Activated naive CD4-positive, alpha-beta T cell treated with anti-CD3 and anti-CD28 coated beads for 36 hours (primary cell): ENCODE data around the gene CHST15. TPM values are rescaled to one million over a fixed set of nuclear protein-coding genes. Genes with fewer than 3 reads are reported as not detected.
A peak's percentile ranks its signal among the peaks of the same experiment; 100 is the strongest.

Experiments
- CTCF ChIA-PET: fragments of 350-600 bp; sonication (Branson Sonifier 250); formaldehyde crosslinking; loops from one replicate; lab custom pipeline; 2021; ENCODE audit warnings: antibody characterized with exemption; lab: Charles Lee
- DNase-seq: peaks from one replicate; pipeline ENCODE4 v3.0.0-alpha.2; 2020
- H3K27ac Mint-ChIP-seq: one replicate; pipeline ENCODE4 v1.8.0; 2021; ENCODE audit warnings: mild to moderate bottlenecking, mixed read lengths
- H3K27me3 Mint-ChIP-seq: one replicate; pipeline ENCODE4 v1.8.0; 2021; ENCODE audit warnings: low read depth, mixed read lengths
- H3K36me3 Mint-ChIP-seq: one replicate; pipeline ENCODE4 v1.8.0; 2021; ENCODE audit warnings: low read depth, mixed read lengths
- H3K4me1 Mint-ChIP-seq: one replicate; pipeline ENCODE4 v1.8.0; 2021; ENCODE audit warnings: low read depth, mixed read lengths
- H3K4me3 Mint-ChIP-seq: one replicate; pipeline ENCODE4 v1.8.0; 2021; ENCODE audit warnings: mild to moderate bottlenecking, moderate library complexity, mixed read lengths
- H3K9me3 Mint-ChIP-seq: one replicate; pipeline ENCODE4 v1.8.0; 2021; ENCODE audit warnings: mixed read lengths
- intact Hi-C: fragments of 100-400 bp; cut with micrococcal nuclease; formaldehyde crosslinking; loops from one replicate; pipeline ENCODE4 v1.15.1; 2023
- total RNA-seq, 2 experiments: library from RNA; stranded (reverse); gene quantifications; one replicate each; pipeline ENCODE4 v1.2.3, GENCODE V29; 2021

The CHST15 gene
- total RNA-seq, 2 experiments from 2014 or later, result 0.47 to 0.50 TPM

DNA sequence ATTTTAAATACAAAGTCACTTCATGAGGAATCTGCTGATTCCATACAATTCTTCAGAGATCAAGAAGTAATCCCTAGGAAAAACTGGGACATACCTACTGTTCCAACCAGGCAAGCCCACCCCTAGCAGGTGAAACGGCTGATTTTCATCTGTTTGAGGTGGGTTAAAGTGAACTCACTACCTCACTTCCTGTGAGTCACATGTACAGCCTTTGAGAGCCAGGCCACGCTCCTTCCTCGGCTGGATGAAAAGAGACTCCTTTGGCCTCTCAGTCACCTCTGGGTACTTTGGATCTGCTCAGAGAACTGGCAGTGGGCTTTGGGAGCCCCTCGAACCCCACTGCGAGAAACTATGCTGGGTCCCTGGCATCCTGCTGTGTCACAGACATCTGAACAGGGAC is 68.2 kb downstream of the CHST15 start:
- H3K27me3 Mint-ChIP-seq, result no peaks in the 10 kb centered on the region
- H3K4me3 Mint-ChIP-seq, result no peak overlapping the region
- H3K27ac Mint-ChIP-seq, result no peak overlapping the region
- H3K4me1 Mint-ChIP-seq, result no peaks in the 10 kb centered on the region
- intact Hi-C loops, result no loop called here
- no peaks in the 10 kb centered on the region for H3K36me3 Mint-ChIP-seq
- H3K9me3 Mint-ChIP-seq, result no peaks in the 10 kb centered on the region
- DNase-seq, result peak; percentile 38
- CTCF ChIA-PET, result interaction anchor here (1.3 kb wide), 1 partner anchor 364 kb away, joined by 3 read pairs; no protein-coding TSS in a partner anchor

DNA sequence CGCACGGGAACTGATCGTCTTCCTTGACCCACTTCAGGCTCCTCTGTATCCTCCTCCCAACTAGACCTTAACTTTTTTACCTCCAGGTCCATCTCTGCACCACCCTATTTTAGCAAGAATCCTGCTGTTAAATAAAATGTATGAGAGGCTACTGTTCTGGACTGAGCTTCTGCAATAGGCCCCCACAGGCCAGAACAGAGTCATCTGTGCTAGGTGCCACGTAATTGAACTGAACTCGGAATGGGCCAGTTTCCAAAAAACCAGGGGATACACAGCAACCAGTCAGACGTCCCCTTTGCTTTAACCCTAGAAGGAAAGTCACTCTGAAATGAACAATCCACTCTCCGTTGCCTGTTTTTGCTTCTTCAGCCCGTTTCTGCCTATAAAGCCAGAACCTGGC is 71.3 kb downstream of the CHST15 start:
- Mint-ChIP-seq H3K4me1 (no peaks in the 10 kb centered on the region), H3K36me3 (no peaks in the 10 kb centered on the region), H3K27ac (no peak overlapping the region), H3K9me3 (no peaks in the 10 kb centered on the region), H3K4me3 (no peak overlapping the region), H3K27me3 (no peaks in the 10 kb centered on the region)
- CTCF ChIA-PET, result no interaction called here
- intact Hi-C loops, result no loop called here
- no peak for DNase-seq

DNA sequence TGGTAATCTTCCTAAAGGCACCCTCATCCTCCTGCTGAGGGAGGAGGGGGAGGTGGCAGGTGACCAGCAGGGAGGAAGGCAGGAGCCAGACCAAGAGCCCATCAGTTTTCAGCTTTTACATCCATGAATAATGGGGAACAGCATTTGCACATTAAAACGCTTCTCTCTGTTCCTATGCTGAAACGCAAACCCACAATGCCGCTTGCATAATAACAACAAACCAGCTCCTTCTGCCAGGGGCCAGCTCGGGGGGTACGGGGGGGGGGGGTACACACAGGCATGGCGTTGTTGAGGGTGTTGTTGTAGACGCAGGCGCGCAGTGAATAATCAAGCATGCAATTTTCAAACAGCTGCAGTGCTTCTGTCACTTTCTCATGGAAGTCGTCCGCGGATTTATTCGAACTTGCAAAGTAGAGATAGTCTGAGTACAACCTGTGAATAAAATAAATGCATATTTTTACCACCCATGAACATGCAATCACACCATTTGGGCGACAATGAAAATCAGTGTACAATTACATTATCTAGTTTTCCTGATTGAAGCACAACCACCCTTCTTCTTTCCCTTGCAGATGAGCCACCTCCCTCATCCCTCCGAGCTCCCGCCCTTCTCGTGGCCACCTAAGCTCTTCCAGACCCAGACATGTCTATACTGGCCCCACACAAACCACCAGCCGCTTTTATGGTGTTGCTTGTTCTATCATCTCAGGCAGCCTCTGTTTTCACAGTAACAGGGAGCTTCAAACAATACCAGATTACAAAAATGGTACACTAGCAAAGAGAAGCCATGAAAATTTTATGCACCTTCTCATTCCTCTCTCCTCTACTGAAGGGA is 72.2 kb downstream of the CHST15 start:
- no peaks in the 10 kb centered on the region for H3K4me1 Mint-ChIP-seq
- no peak for DNase-seq
- H3K36me3 Mint-ChIP-seq, result no peaks in the 10 kb centered on the region
- H3K9me3 Mint-ChIP-seq, result no peaks in the 10 kb centered on the region
- CTCF ChIA-PET, result no interaction called here
- H3K27ac Mint-ChIP-seq, result no peak overlapping the region
- H3K27me3 Mint-ChIP-seq, result no peaks in the 10 kb centered on the region
- intact Hi-C loops, result no loop called here
- no peak overlapping the region for H3K4me3 Mint-ChIP-seq

DNA sequence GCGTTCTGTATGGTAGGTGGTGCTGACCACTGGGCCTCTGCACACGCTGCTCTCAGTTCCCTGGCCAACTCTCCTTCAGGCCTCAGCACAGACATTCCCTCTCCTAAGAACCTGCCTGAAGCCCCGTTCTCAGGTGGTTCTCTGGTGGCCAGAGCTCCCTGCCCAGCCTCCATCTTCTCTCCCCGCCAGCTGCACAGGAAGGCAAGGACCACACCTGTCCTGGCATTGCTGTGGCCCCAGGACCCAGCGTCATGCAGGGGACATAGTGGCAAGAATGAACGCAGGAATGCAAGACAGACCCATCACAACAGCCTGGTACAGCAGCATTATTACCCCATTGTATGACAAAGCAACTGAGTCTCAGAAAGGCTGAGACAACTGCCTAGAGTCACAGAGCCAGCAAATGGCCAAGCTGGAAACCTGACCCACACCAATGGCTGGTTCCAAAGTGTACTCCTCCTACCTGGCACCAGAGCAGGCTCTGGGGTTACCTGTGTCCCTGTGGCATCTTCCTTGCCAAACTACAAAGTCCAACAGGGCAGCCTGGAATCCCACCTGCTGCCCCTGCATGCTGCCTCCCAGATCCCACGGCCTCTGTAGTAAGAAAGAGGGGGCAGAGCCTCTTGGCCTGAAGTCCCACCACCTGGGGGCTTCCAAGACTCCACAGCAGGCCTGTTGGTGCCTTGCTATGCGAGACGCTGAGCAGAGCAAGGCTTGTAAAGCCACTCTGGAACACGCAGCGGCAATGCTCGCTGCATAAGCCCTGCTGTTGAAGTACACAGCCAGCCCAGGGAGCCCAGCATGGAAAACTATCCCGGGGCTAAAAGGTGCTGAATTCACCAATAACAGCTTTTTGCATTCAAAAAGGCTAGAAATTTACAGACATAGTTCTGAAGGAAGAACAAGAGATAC is 73.3 kb downstream of the CHST15 start:
- no peak overlapping the region for H3K27ac Mint-ChIP-seq
- intact Hi-C loops, result no loop called here
- H3K4me1 Mint-ChIP-seq, result no peaks in the 10 kb centered on the region
- no peaks in the 10 kb centered on the region for H3K9me3 Mint-ChIP-seq
- no peak overlapping the region for H3K4me3 Mint-ChIP-seq
- no peaks in the 10 kb centered on the region for H3K27me3 Mint-ChIP-seq
- no peak for DNase-seq
- CTCF ChIA-PET, result no interaction called here
- H3K36me3 Mint-ChIP-seq, result no peaks in the 10 kb centered on the region

DNA sequence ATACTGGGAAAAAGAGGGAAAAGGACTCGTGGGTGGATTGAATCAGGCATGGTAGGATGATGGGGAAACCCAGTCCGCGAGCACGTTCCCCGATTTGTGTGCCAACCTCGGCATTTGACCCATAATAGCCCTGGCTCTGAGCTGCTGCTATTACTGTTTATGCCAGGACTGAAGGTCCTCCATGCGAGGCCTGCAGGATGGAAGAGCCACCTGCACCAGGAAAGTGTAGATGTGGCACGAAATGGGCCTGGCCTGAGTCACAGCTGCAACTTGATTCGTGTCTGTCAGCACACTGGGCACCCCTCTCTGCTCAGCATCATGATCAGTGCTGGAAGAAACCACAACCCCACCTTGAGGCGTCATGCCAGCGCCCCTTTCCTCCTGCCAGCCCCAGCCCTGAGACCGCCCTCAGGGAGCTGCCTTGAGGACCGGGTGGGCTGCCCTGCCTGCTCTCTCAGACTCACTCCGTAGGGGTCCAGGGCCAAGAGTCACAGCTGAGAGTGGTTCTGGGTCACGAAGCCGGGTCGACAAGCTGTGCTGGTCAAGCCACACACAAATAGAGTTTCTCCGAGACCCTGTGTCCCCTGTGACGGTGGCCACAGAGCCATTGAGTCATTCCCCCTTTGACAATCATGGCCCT is 74.4 kb downstream of the CHST15 start:
- intact Hi-C loops, result no loop called here
- no peak for DNase-seq
- H3K4me3 Mint-ChIP-seq, result no peak overlapping the region
- peaks cover 1% of the 10 kb centered on the region for H3K9me3 Mint-ChIP-seq
- H3K4me1 Mint-ChIP-seq, result no peaks in the 10 kb centered on the region
- no peak overlapping the region for H3K27ac Mint-ChIP-seq
- no peaks in the 10 kb centered on the region for H3K36me3 Mint-ChIP-seq
- CTCF ChIA-PET, result interaction anchor here (0.5 to 1.0 kb wide), 2 partner anchors 370 to 1060 kb away, joined by 3 to 6 read pairs; no protein-coding TSS in a partner anchor
- no peaks in the 10 kb centered on the region for H3K27me3 Mint-ChIP-seq

DNA sequence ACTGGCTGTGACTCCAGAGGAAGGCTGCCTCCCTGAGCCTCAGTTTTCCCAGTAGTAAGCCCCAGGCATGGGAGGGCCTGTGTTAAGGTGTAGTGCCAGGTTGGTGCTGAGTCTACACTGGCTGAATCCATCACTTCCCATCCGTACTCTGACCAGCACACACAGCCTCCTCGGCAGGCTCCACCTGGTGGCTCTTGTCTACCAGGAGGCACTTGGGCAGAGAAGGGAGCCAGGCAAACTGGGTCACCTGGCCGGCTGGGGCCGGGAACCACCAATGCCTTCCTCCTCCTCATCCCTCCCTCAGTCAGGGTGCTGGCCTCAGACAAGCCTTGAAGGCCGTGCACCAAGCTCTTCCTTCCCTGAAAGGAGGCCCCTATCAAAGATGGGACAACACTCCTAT is 75.7 kb downstream of the CHST15 start:
- Mint-ChIP-seq H3K4me3 (no peak overlapping the region), H3K9me3 (peaks cover 13% of the 10 kb centered on the region), H3K27ac (no peak overlapping the region), H3K27me3 (no peaks in the 10 kb centered on the region), H3K36me3 (no peaks in the 10 kb centered on the region), H3K4me1 (no peaks in the 10 kb centered on the region)
- intact Hi-C loops, result no loop called here
- no peak for DNase-seq
- CTCF ChIA-PET, result interaction anchor here (1.0 kb wide), 1 partner anchor 371 kb away, joined by 3 read pairs; no protein-coding TSS in a partner anchor

DNA sequence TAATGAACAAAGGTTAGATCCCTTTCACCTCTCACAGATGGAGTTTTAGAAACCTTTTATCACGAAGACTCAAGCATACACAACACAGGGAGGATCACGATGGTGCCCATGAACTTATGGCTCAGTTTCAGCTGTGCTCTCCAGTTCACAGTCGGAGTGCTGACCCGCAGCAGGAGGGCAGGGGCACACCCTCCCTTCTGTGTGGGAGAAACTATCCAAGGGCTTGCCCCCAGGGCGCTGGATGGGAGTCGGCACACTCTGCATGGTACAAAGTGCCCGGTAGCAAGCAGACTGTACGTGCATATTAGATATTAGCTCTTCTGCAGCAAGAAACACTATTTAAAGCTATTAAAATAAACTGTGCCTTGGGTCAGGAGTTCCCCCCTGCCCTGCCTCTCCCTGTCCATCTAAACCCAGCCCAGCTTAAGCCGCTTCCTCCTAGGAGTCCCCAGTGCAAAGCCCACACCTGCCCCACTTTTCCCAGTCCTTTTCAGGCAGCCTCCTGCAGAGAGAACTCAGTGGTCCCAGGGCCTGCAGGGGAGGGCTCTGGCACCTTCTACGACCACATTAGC is 76.5 kb downstream of the CHST15 start:
- H3K27me3 Mint-ChIP-seq, result no peaks in the 10 kb centered on the region
- H3K9me3 Mint-ChIP-seq, result peaks cover 13% of the 10 kb centered on the region
- intact Hi-C loops, result no loop called here
- CTCF ChIA-PET, result no interaction called here
- no peak overlapping the region for H3K4me3 Mint-ChIP-seq
- H3K27ac Mint-ChIP-seq, result no peak overlapping the region
- H3K4me1 Mint-ChIP-seq, result no peaks in the 10 kb centered on the region
- H3K36me3 Mint-ChIP-seq, result no peaks in the 10 kb centered on the region
- no peak for DNase-seq

DNA sequence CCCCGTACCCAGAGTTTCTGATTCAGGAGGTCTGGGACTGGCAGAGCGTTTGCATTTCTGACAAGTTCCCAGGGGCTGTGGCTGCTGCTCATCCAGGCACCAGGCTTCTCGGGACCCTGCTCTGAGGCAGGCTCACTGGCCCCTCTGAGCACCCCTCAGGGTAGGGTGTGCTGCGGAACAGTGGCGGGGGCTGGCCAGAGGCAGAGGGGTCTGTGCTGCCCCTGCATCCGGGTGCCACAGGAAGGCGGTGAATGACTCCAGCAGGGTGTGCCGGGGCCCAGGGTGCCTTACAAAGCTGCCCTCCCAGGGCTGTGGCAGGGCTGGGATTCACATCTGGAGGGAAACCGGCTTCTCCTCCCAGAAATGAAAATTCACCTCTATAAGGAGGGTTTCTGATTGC is 77.4 kb downstream of the CHST15 start:
- intact Hi-C loops, result no loop called here
- H3K36me3 Mint-ChIP-seq, result no peaks in the 10 kb centered on the region
- no peak overlapping the region for H3K4me3 Mint-ChIP-seq
- DNase-seq, result no peak
- no peak overlapping the region for H3K27ac Mint-ChIP-seq
- peaks cover 13% of the 10 kb centered on the region for H3K9me3 Mint-ChIP-seq
- H3K27me3 Mint-ChIP-seq, result no peaks in the 10 kb centered on the region
- H3K4me1 Mint-ChIP-seq, result no peaks in the 10 kb centered on the region
- CTCF ChIA-PET, result no interaction called here

DNA sequence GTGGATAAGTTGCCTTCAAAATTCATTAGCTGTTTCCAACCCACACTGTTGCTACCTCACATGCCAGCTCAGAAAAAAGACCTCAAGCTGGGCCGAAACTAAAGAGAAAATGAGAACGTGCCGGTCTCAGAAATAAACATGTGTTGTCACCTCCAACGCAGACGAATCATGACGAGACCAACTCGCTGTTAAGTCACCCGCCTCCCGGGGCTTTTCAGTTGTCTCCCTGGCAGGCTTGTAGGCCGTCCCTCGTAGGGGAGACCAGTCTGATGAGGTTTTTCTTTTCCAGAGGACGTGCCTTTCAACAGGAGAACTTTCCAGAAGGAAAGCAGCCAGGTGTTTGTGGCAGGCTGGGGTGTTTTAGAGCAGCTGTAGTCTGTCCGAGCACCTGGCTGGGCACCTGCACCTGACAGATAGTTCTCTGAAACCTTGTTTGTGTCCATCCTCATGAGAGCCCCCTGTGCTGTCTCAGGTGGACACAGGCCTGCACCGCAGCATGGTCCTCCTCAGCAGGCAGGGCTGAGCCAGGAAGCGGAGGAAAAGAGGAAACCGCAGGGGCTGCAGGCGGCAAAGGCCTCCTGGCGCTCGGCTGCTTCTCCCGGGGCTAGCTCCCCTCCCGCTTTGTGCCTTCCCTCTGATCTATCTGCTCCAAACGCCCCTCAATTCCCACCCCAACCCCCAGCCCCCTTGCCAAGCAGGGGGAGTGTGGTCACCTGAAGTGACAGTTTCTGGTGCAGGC is 78.8 kb downstream of the CHST15 start:
- Mint-ChIP-seq H3K36me3 (no peaks in the 10 kb centered on the region), H3K27ac (no peak overlapping the region), H3K4me1 (no peaks in the 10 kb centered on the region), H3K4me3 (no peak overlapping the region), H3K27me3 (no peaks in the 10 kb centered on the region), H3K9me3 (peaks cover 13% of the 10 kb centered on the region)
- CTCF ChIA-PET, result no interaction called here
- intact Hi-C loops, result no loop called here
- no peak for DNase-seq

DNA sequence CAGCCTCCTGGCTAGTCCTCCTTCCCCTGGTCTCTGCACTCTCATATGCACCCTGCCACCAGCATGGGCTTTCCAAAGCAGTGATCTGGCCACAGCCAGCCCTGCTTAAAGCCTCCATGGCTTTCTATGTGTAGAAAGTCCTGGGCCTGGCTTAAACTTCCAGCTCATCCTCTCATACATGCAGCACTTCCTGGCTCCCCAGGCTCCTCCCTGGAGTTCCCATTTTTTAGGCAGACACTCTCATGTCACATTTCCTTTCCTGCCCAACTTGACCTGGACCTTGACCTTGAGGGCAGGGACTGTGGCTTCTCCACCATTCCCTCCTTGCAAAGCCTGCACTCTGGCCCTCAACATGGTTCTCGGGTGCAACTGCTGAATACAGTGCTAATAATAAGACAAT is 79.5 kb downstream of the CHST15 start:
- Mint-ChIP-seq H3K27ac (no peak overlapping the region), H3K9me3 (peaks cover 13% of the 10 kb centered on the region), H3K27me3 (no peaks in the 10 kb centered on the region), H3K4me3 (no peak overlapping the region), H3K4me1 (no peaks in the 10 kb centered on the region), H3K36me3 (no peaks in the 10 kb centered on the region)
- CTCF ChIA-PET, result no interaction called here
- intact Hi-C loops, result no loop called here
- DNase-seq, result no peak

DNA sequence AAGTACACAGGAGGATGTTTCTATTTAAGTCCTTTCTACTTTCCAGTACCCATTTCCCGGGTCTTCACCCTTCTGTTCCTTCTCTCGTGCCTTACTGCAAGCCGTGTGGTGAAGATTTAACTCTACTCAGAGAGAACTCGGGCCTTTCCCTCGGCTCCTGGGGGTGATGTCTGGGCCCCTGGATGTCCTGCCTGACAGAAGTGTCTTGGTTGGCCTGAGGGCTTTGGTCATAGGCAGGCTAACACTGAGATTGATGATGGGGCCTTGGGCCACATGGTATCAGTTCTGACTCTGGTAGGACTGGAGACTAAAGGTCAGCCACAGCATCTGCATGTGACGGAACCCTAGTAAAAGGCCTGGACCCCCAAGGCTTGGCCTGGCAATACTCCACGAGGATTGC is 80.4 kb downstream of the CHST15 start:
- Mint-ChIP-seq H3K27me3 (no peaks in the 10 kb centered on the region), H3K4me1 (no peaks in the 10 kb centered on the region), H3K9me3 (peaks cover 13% of the 10 kb centered on the region), H3K36me3 (no peaks in the 10 kb centered on the region), H3K4me3 (no peak overlapping the region), H3K27ac (no peak overlapping the region)
- CTCF ChIA-PET, result interaction anchor here (1.6 kb wide), 1 partner anchor 17 kb away, joined by 3 read pairs; no protein-coding TSS in a partner anchor
- intact Hi-C loops, result no loop called here
- DNase-seq, result no peak
